Endometrial microvascular endothelial cells (primary cell): Measurements from ENCODE around the gene DOCK4. TPM values are rescaled to one million over a fixed set of nuclear protein-coding genes. Genes with fewer than 3 reads are reported as not detected.

Experiments
- in situ Hi-C: cut with HindIII; loops from 2 replicates; pipeline ENCODE4 v1.10.0; 2017; ENCODE audit warnings: low sequenced_read_pairs, low pct_unique_long_range_greater_than_20kb; ENCODE audit errors: inconsistent ontology term
- total RNA-seq: library from RNA; depleted of rRNA; stranded (reverse); fragments of >200 nt; gene quantifications from one replicate; pipeline ENCODE4 v1.2.3, GENCODE V29; 2015; ENCODE audit errors: inconsistent ontology term

The DOCK4 gene
- total RNA-seq, 1 donor from 2014 or later, result 49.5 TPM

DNA sequence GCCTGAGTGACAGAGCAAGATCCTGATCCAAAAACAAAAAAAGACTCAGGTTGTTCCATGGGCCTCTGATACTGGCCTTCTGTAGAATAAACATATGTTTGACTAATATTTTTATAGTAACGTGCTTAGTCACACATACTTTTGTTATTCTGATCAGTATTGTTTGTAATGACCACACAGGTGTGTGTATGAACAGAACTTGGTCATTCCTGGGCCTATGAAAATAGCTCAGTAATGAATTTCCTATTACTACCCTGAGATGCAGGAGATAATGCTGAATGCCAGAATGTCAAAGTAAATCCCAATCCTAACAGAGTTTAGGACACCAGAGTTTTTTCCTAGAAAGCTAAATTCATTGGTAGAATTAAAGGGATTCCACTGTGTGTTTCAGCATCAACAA is 108.7 kb downstream of the DOCK4 start:
- in situ Hi-C loops, result no loop called here

DNA sequence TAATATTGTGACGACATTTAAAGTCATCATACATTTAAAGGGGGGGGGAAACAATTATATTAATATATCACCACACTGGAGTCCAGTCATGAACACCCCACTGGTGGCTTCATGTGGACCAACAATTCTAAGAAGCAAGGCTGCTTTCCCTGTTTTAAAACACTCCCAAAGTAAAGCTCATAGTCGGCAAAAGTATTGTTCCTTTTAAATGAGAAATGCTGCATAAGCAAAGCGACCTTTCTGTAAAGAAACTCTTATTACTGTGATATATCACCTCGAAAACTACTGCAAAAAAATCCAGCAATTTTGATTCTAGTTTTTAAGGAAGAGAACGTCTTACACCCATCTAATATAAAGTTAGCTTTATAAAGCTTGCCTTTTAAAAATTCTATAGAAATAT is 112.8 kb downstream of the DOCK4 start:
- in situ Hi-C loops, result no loop called here

GRCh38 chr7:112092709-112093395 is 113.3 kb downstream of the DOCK4 start:
- in situ Hi-C loops, result no loop called here

GRCh38 chr7:112092306-112092705 is 113.9 kb downstream of the DOCK4 start:
- in situ Hi-C loops, result no loop called here

DNA sequence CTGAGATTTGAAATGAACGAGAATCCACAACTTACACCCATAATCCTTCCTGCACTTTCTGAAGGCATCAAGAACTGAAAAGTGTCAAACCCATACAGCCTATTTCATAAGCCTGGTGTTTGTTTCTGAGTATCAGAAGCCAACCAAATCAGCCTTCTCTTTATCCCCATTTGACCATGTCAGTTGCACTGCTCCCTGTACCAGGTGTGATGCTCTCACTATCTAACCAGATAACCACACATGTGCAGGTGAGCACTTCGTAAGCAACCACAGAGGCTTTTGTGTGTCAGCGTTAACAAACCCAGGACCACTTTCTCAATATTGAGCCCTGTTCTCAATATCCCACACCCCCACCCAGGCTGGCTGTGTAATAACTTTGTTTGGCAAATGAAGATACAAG is 114.4 kb downstream of the DOCK4 start:
- in situ Hi-C loops, result no loop called here

GRCh38 chr7:112089551-112089950 is 116.6 kb downstream of the DOCK4 start:
- in situ Hi-C loops, result no loop called here

- in situ Hi-C loops, result no loop called here
Observed at GRCh38 chr7:112088484-112089016, 117.6 kb downstream of the DOCK4 start.

GRCh38 chr7:112086496-112087254 is 119.5 kb downstream of the DOCK4 start:
- in situ Hi-C loops, result no loop called here

- in situ Hi-C loops, result no loop called here
Observed at GRCh38 chr7:112084520-112084971, 121.7 kb downstream of the DOCK4 start.

GRCh38 chr7:112083776-112084355 is 122.3 kb downstream of the DOCK4 start:
- in situ Hi-C loops, result no loop called here

- in situ Hi-C loops, result no loop called here
Observed at GRCh38 chr7:112082306-112082705, 123.9 kb downstream of the DOCK4 start.

- in situ Hi-C loops, result no loop called here
Observed at GRCh38 chr7:112081778-112082177, 124.4 kb downstream of the DOCK4 start.

DNA sequence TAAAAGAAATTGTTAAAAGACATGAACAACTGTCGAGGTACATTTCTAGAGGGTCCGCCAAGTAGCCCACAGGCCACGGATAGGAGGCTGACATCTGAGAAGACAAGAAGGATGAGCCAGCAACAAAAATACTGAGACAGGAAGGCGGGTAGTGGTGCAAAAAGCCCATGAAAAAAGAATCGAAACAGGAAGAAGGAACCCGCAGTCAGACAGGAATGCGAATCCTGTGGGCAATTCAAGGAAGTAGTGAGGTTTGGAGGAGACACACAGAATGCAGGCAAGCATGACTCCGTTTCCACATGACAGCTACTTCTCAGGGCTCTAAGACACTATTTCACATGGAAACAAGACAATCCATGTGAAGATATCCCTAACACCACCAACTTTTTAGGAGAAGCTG is 125.2 kb downstream of the DOCK4 start:
- in situ Hi-C loops, result no loop called here

DNA sequence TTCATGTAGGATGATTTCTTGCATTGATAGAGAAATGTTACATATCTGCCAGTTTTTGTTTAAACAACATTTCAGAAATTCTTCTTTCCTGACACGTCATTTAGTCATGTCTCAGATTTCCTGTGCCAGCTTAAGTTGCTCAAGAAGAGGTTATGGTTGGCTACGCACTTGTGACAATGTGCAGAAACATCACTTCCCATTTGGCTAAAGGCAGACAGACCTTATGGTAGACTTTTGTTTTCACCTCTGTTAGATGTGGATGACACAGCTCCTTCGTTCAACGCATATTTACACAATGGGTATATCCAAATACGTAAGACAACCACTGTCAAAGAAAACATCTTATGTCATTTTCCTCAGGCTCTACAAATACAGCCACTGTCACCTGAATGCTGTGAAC is 125.8 kb downstream of the DOCK4 start:
- in situ Hi-C loops, result no loop called here

- in situ Hi-C loops, result no loop called here
Observed at GRCh38 chr7:112079673-112080072, 126.5 kb downstream of the DOCK4 start.

GRCh38 chr7:112079122-112079521 is 127.1 kb downstream of the DOCK4 start:
- in situ Hi-C loops, result no loop called here

DNA sequence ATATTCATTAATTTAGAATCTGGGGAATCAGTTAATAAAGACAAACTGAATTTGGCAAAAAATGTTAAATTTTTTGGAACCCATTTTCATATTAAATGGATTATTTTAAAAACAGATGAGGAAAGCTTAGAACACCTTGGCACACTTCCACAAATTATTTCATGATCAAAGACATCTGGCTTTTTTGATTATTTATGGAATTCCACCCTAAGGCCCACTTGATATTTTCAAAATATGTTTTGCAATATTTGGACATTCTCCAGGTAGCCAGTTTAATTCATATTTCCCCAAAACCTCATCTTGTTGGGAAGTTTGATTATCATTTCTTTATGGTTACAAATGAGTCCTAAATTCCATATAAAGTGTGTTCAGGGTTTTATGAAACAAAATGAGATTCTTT is 129.9 kb downstream of the DOCK4 start:
- in situ Hi-C loops, result no loop called here

GRCh38 chr7:112074464-112074863 is 131.7 kb downstream of the DOCK4 start:
- in situ Hi-C loops, result no loop called here

DNA sequence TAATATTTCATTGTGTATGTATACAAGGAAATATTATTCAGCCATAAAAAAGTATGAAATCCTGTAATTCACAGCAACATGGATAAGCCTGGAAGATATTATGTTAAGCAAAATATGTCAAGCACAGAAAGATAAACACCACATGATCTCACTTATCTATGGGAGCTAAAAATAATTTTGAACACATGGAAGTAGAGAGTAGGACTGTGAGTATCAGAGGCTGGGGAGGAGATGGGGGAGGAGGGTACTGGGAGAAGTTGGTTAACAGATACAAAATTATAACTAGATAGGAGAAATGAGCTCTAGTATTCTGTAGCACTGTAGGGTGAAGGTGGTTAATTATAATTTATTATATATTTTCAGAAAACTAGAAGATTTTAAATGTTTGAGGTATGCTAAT is 132.7 kb downstream of the DOCK4 start:
- in situ Hi-C loops, result no loop called here
